Spleen (tissue), 7 donors: ENCODE measurements around the gene RPL13A.

Source experiments
- POLR2A ChIP-seq, 3 donors: fragments of 450-650 bp; IDR thresholded peaks; one replicate each; pipeline ENCODE4 v1.5.1; 2017; ENCODE audit warnings: antibody characterized with exemption in 3 of 3, mild to moderate bottlenecking in 1 of 3
- POLR2AphosphoS5 ChIP-seq, 3 donors: sonication (generic); formaldehyde crosslinking; IDR thresholded peaks; one replicate each; pipeline ENCODE4 v1.5.1; 2017; ENCODE audit warnings: antibody characterized with exemption in 3 of 3
- TF ChIP-seq, protein P1 (sequence below), 11 experiments: fragments of 200-600 bp in 7 of 11; fragments of 450-650 bp in 4 of 11; sonication (generic) in 4 of 11; IDR thresholded peaks in 8 of 11; conservative IDR thresholded peaks in 3 of 11; 1 replicate in 7 of 11; 2 replicates in 4 of 11; pipeline versions ENCODE4 v1.4.0 to v1.8.0; 2016 to 2021; ENCODE audit warnings: antibody characterized with exemption in 11 of 11, inconsistent platforms in 4 of 11, mild to moderate bottlenecking in 1 of 11
- donor health status: DM: no; HTN: no; CAD: no; lungs with moderate emphysema.
- donor health status: DM: no; HTN: no; CAD: no.
- donor health status: DM: no; HTN: no; CAD: no.

DNA sequence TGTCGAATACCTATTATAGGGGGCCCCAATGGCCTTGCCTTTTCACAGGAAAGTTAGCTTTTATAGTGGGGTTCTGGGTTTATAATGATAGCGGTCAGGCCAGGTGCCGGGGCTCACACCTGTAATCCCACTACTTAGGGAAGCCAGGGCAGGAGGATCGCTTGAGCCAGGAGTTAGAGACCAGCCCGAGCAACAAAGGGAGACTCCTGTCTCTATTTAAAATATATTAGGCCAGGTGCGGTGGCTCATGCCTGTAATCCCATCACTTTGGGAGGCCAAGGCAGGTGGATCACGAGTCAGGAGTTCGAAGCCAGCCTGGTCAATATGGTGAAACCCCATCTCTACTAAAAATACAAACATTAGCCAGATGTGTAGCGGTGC is 16.2 kb downstream of the RPL13A start:
- TF ChIP-seq, protein P1, sequence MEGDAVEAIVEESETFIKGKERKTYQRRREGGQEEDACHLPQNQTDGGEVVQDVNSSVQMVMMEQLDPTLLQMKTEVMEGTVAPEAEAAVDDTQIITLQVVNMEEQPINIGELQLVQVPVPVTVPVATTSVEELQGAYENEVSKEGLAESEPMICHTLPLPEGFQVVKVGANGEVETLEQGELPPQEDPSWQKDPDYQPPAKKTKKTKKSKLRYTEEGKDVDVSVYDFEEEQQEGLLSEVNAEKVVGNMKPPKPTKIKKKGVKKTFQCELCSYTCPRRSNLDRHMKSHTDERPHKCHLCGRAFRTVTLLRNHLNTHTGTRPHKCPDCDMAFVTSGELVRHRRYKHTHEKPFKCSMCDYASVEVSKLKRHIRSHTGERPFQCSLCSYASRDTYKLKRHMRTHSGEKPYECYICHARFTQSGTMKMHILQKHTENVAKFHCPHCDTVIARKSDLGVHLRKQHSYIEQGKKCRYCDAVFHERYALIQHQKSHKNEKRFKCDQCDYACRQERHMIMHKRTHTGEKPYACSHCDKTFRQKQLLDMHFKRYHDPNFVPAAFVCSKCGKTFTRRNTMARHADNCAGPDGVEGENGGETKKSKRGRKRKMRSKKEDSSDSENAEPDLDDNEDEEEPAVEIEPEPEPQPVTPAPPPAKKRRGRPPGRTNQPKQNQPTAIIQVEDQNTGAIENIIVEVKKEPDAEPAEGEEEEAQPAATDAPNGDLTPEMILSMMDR (IDR thresholded peaks at IDR 0.05 in 8 of 11, conservative IDR thresholded peaks at IDR 0.05 in 3 of 11), result no peak
- TF ChIP-seq POLR2A (IDR thresholded peaks at IDR 0.05) (no peak), POLR2AphosphoS5 (IDR thresholded peaks at IDR 0.05) (no peak)
